Loucy (cell line): ENCODE results near the gene VSTM5.

Experiments used
- CTCF ChIP-seq: fragments of 200-600 bp; sonication (generic); conservative IDR thresholded peaks from 2 replicates; pipeline ENCODE4 v1.5.1; 2014; ENCODE audit warnings: mild to moderate bottlenecking, antibody characterized with exemption, low read length
- EZH2phosphoT487 ChIP-seq: fragments of 200-600 bp; IDR thresholded peaks from 2 replicates; pipeline ENCODE4 v1.6.1; 2018; ENCODE audit warnings: antibody characterized with exemption, mild to moderate bottlenecking, moderate library complexity, borderline replicate concordance

- no peak for TF ChIP-seq CTCF
- no peak for TF ChIP-seq EZH2phosphoT487
Observed at GRCh38 chr11:93814966-93815633, 35.3 kb downstream of the VSTM5 start.
